Panc1 (cell line): ENCODE results near the gene ADARB1. TPM values are rescaled to one million over a fixed set of nuclear protein-coding genes. Genes with fewer than 3 reads are reported as not detected.

ENCODE experiments used
- ATAC-seq: fragments of 200-7000 bp; cut with Tn5 transposase; 2 replicates; pipeline ENCODE4 v1.9.1; 2020; ENCODE audit warnings: mild to moderate bottlenecking, moderate library complexity
- BruUV-seq: library from RNA; stranded (reverse); fragments of 400-500 nt; replicated peaks from 2 replicates; lab custom pipeline; 2021; lab: Mats Ljungman, UMichigan
- CTCF ChIA-PET: fragments of 300-600 bp; sonication (Branson Sonifier 250); formaldehyde crosslinking; loops from one replicate; lab custom pipeline; 2022; ENCODE audit warnings: antibody characterized with exemption; lab: Charles Lee
- POLR2A ChIA-PET: fragments of 300-600 bp; sonication (Branson Sonifier 250); formaldehyde crosslinking; loops from one replicate; lab custom pipeline; 2022; ENCODE audit warnings: antibody characterized with exemption; lab: Charles Lee
- DNase-seq: peaks from one replicate; pipeline ENCODE4 v3.0.0-alpha.2; 2010; ENCODE audit warnings: low read depth, low spot score
- H3K27ac ChIP-seq: 2 replicates; pipeline ENCODE4 v1.5.1; 2011; ENCODE audit warnings: mild to moderate bottlenecking, low read length, inconsistent platforms
- H3K27me3 ChIP-seq: fragments of 200-500 bp; sonication (Bioruptor generic); 2 replicates; pipeline ENCODE4 v1.6.0; 2014; ENCODE audit warnings: low read length, inconsistent platforms; ENCODE audit not compliant: control insufficient read depth, insufficient read depth
- H3K36me3 ChIP-seq: fragments of 200-500 bp; sonication (Bioruptor generic); 2 replicates; pipeline ENCODE4 v1.5.1; 2014; ENCODE audit warnings: inconsistent platforms, mild to moderate bottlenecking, low read length, moderate library complexity; ENCODE audit not compliant: control insufficient read depth, insufficient read depth
- H3K4me1 ChIP-seq: 2 replicates; pipeline ENCODE4 v1.5.1; 2011; ENCODE audit warnings: inconsistent platforms, mild to moderate bottlenecking, low read length, moderate library complexity; ENCODE audit not compliant: control insufficient read depth, insufficient read depth
- H3K4me3 ChIP-seq, 2 experiments: 2 replicates each; pipeline ENCODE4 v1.5.1; 2011 to 2012; ENCODE audit warnings: low read depth in 2 of 2, low read length in 2 of 2, mild to moderate bottlenecking in 2 of 2, inconsistent platforms in 1 of 2, moderate library complexity in 1 of 2
- H3K9me3 ChIP-seq: fragments of 200-500 bp; sonication (Bioruptor generic); 2 replicates; pipeline ENCODE4 v1.5.1; 2014; ENCODE audit warnings: low read depth, mild to moderate bottlenecking, inconsistent platforms, low read length, moderate library complexity; ENCODE audit not compliant: control insufficient read depth, insufficient read depth
- POLR2AphosphoS5 ChIP-seq: IDR thresholded peaks from 2 replicates; pipeline ENCODE4 v1.6.1; 2012; ENCODE audit warnings: mild to moderate bottlenecking, low read depth, low read length, moderate library complexity
- SIN3A ChIP-seq: IDR thresholded peaks from 2 replicates; pipeline ENCODE4 v1.6.1; 2012; ENCODE audit warnings: low read depth, mild to moderate bottlenecking, low read length, moderate library complexity, borderline replicate concordance; ENCODE audit not compliant: insufficient read depth
- TCF7L2 ChIP-seq: IDR thresholded peaks from 2 replicates; pipeline ENCODE4 v1.6.1; 2011; ENCODE audit warnings: mild to moderate bottlenecking, low read depth, low read length, inconsistent platforms
- in situ Hi-C: cut with HindIII; loops from 2 replicates; pipeline ENCODE4 v1.10.0; 2016; ENCODE audit warnings: low sequenced_read_pairs, low pct_unique_long_range_greater_than_20kb
- intact Hi-C: fragments of 100-400 bp; cut with micrococcal nuclease; formaldehyde crosslinking; loops from one replicate; pipeline ENCODE4 v1.10.0; 2022; ENCODE audit not compliant: unreplicated experiment
- total RNA-seq: library from RNA; stranded (reverse); gene quantifications from one replicate; pipeline ENCODE4 v1.2.1, GENCODE V29; 2021; ENCODE audit not compliant: unreplicated experiment
- TF ChIP-seq, protein P1 (sequence below), 2 experiments: IDR thresholded peaks; 2 replicates each; pipeline ENCODE4 v1.6.1; 2011 to 2012; ENCODE audit warnings: low read depth in 2 of 2, control low read depth in 1 of 2, low read length in 1 of 2, mild to moderate bottlenecking in 1 of 2, moderate library complexity in 1 of 2; ENCODE audit not compliant: insufficient read depth in 1 of 2
- TF ChIP-seq, protein P2 (sequence below): fragments of 450-650 bp; IDR thresholded peaks from 2 replicates; pipeline ENCODE4 v1.5.1; 2017; ENCODE audit warnings: mild to moderate bottlenecking

ADARB1 gene
- total RNA-seq, 1 experiment from 2014 or later = 15.0 TPM

DNA sequence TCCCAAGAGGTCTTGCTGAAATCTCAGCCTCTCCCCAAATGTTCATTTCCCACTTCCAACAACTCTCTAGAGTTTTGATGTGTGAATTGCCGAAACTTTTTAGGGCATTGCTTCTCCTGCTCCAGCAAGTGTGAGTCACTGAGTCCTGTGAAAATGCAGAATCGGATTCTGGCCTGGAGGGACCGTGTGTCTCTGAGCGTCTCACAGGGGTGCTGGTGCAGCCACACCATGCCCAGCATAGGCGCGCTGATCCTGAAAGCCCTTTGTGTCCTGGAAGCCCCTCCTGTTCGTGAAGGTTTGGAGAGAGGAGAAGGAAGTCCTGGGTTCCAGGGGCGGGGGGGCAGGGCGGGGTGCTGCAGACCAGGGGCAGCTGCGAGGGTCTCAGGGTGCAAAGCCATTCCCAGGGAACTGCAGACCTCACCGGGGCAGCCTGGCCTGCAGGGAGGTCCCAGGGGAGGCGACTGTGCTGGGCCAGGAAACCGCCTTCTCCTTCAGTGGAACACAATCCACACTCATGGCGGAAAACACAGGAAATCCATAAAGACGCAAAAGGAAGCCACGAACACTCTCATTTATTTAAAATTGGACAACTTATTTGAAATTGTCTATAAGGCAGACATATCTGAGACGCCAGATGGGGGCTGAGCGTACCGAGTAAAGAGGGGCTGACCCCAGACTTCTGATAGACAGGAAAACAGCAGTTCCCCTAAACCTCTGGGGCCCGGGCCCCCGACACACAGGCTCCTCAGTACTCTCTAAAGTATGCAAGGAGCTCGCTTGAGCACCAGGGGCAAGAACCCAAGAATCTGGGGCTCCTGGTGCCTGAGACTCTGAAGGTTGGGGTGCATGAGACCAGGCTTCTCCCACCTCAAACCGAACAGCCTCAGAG lies 43.5 kb upstream of the ADARB1 start:
- DNase-seq (no peak), ATAC-seq (no peak)
- in situ Hi-C loops (no loop called here), intact Hi-C loops (no loop called here)
- Histone ChIP-seq H3K36me3 (no peaks in the 10 kb centered on the region), H3K4me3 (no peak overlapping the region), H3K27me3 (no peaks in the 10 kb centered on the region), H3K27ac (no peak overlapping the region), H3K9me3 (no peaks in the 10 kb centered on the region), H3K4me1 (no peaks in the 10 kb centered on the region)
- BruUV-seq = no TSS peak
- POLR2A ChIA-PET = no interaction called here
- CTCF ChIA-PET = no interaction called here
- TF ChIP-seq, protein P1, sequence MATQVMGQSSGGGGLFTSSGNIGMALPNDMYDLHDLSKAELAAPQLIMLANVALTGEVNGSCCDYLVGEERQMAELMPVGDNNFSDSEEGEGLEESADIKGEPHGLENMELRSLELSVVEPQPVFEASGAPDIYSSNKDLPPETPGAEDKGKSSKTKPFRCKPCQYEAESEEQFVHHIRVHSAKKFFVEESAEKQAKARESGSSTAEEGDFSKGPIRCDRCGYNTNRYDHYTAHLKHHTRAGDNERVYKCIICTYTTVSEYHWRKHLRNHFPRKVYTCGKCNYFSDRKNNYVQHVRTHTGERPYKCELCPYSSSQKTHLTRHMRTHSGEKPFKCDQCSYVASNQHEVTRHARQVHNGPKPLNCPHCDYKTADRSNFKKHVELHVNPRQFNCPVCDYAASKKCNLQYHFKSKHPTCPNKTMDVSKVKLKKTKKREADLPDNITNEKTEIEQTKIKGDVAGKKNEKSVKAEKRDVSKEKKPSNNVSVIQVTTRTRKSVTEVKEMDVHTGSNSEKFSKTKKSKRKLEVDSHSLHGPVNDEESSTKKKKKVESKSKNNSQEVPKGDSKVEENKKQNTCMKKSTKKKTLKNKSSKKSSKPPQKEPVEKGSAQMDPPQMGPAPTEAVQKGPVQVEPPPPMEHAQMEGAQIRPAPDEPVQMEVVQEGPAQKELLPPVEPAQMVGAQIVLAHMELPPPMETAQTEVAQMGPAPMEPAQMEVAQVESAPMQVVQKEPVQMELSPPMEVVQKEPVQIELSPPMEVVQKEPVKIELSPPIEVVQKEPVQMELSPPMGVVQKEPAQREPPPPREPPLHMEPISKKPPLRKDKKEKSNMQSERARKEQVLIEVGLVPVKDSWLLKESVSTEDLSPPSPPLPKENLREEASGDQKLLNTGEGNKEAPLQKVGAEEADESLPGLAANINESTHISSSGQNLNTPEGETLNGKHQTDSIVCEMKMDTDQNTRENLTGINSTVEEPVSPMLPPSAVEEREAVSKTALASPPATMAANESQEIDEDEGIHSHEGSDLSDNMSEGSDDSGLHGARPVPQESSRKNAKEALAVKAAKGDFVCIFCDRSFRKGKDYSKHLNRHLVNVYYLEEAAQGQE (IDR thresholded peaks at IDR 0.05; ENCODE audit: insufficient read depth in 1 of 2, low read depth in 2 of 2, low read length in 1 of 2) = no peak
- TF ChIP-seq, protein P2, sequence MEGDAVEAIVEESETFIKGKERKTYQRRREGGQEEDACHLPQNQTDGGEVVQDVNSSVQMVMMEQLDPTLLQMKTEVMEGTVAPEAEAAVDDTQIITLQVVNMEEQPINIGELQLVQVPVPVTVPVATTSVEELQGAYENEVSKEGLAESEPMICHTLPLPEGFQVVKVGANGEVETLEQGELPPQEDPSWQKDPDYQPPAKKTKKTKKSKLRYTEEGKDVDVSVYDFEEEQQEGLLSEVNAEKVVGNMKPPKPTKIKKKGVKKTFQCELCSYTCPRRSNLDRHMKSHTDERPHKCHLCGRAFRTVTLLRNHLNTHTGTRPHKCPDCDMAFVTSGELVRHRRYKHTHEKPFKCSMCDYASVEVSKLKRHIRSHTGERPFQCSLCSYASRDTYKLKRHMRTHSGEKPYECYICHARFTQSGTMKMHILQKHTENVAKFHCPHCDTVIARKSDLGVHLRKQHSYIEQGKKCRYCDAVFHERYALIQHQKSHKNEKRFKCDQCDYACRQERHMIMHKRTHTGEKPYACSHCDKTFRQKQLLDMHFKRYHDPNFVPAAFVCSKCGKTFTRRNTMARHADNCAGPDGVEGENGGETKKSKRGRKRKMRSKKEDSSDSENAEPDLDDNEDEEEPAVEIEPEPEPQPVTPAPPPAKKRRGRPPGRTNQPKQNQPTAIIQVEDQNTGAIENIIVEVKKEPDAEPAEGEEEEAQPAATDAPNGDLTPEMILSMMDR = no peak
- no peak for TF ChIP-seq SIN3A
- TF ChIP-seq POLR2AphosphoS5 = no peak
- no peak for TF ChIP-seq TCF7L2

DNA sequence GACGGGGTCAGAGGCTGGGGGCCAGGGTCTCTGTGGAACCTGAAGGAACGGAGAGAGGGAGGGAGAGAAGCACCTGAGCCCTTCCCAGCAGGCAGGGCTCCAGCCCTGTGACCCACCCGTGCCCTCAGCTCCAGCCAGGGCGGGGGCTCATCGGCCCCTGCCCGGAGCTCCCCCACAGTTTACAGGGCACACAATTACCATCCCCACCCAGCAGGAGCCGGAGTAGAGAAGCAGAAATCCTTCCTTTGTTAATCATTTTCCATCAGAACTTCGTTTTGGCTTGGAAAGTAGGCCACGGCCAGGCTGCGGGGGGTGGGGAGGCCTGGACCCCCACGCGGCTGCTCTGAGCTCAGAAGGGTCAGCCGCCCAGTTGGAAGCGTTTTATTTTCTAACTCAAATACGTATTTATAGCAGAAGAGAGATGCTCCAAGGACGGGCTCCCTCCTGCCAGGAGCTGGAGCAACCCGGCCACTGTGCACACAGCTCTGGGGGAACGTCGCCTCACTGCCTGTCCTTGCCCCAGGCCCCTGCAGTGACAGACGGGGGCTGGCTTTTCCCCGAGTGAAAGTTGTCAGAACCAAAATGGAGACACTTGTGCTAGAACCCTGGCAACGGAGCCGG lies 42.7 kb upstream of the ADARB1 start:
- Histone ChIP-seq H3K27me3 (no peaks in the 10 kb centered on the region), H3K36me3 (no peaks in the 10 kb centered on the region), H3K4me1 (no peaks in the 10 kb centered on the region), H3K9me3 (no peaks in the 10 kb centered on the region), H3K27ac (no peak overlapping the region), H3K4me3 (no peak overlapping the region)
- TF ChIP-seq, protein P2 = no peak
- TF ChIP-seq POLR2AphosphoS5 (no peak), TCF7L2 (no peak)
- TF ChIP-seq, protein P1 (IDR thresholded peaks at IDR 0.05; ENCODE audit: insufficient read depth in 1 of 2, low read depth in 2 of 2, low read length in 1 of 2) = no peak
- DNase-seq (no peak), ATAC-seq (no peak)
- POLR2A ChIA-PET = no interaction called here
- BruUV-seq = no TSS peak
- CTCF ChIA-PET = no interaction called here
- intact Hi-C loops = no loop called here
- in situ Hi-C loops = no loop called here
